ENCODE data around the gene SYT5.
"Not testable (repeated sequence)": the region's sequence is repeated elsewhere in the genome, so short reads cannot be mapped to it uniquely, and the experiment has no call there.

SYT5 gene

DNA sequence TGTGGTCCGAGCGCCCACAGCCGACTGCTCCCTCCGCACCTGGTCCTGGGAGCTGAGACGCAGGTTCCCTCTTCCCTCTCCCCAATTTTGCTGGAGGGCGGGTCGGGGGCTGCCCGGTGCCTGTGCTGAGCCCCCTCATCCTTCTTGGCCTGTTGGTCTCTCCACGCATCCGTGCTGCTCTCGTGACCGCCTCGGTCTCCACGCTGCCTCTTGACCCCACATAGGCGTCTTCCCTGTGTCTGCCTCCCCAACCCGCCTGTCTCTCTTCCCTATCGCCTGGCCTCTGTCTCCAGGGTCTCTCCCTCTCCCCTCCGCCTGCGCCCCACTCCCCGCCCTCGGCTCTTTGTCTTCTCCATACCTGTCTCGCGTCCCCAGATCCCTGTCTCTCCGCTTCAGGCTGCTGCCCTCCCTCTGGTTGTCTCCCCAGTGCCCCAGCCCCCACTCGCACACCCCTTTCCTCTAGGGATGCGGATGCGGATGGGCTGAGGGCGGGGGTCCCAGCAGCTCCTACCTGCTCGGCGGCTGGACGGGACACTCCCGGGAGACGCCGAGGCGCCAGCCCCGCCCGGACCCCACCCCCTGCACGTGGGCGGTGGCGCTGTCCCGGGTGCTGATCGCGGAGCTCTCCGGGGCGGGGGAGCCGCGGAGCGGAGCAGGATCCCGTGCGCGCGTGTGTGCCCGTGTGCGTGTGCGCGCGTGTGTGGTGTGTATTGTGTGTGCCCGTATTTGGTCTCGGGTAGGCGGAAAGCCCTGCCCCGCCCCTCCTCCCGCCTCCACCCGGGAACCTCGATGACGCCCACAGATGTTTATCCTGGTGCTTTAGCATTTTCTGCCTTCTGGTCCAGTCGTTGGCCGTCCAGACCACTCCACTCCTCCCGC, at the start of gene SYT5:
Gene SYT5 (minus strand): TSS at position 684 of the 879 bp plus-strand sequence. CDS start 1,248 bp downstream, outside the sequence.
- FAIRE-seq, result peak; percentile 46
- no peak for DNase-seq (ENCODE audit: insufficient read length, low spot score)

DNA sequence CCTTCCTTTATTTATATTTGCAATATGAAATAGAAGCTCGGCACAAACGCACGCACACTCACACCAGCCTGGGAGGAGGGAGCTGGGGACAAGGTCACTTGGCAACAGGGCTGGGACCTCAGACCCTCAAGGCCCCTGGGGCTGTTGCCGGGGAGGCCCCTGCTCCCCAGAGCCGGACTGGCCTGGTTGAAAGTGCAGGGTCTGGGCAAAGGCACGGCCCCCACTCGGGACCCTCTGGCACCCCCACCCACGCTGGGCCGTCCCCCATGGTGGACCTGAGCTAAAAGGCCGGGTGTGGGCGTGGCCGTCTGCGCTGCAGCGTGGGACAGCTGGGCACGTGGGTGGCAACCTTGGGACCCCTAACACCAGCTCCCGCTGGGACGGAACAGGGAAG, 49.7 kb upstream of the SYT5 start:
- FAIRE-seq (no peak), DNase-seq (ENCODE audit: insufficient read length, low spot score) (no peak)

DNA sequence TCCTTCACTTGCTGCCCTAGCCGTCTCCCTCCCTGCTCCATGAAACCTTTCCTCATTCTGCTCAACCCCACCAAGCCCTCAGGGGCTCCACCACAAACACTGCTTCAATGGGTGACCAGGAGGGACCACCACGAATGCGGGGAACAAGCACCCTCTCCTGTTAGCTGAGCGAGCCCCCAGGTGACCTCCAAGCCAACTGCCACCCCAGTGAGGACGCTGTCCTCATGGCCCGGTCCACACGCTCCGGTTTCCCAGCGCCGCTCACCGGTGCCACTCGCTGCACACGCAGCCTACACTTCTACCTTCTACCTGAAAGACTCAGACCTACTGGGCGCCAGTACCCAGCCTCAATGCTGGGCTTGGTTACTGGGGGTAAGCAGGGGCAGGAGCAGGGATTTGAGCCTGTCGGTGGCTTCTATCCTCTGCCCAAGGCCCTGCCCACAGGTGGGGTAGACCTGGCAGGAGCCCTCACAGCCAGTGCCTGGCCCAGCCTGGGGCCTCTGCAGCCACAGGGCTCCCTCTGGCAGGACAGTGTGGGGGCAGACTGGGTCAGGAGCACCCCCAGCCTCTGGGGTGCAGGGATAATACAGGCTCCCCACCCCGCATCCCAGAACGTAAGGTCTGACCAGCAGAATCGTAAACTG, 49.2 kb upstream of the SYT5 start:
- DNase-seq (ENCODE audit: insufficient read length, low spot score), result no peak
- FAIRE-seq, result no peak

DNA sequence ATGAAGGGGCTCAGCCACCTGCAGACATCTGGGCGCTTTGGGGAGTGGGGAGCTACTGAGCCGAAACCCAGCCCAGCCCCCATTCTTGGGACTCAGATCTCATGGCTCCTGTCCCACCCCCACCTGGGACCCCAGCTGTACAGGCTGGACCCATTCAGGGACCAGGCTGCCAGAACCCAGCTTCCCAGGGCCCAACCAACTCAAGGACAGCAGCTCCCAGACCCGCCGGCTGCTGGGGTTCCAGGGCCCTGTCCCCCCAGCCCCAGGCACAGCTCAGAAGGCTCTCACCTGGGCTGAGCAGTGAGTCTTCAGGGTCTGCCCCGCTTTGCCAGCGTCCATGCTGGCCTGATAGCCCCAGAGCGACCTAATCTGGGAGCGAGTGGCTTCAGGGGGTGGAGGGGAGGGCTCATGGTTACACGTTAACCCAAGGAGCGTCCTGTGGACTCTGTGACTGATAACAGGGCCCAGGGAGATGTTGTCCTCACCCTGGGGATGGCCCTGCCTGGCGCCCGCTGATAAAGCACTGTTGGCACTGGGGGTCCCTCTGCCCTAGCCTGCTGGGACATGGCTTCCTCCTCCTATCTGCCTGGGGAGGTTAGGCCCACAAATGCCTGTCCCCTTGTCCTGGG, 48.4 kb upstream of the SYT5 start, which contains the start of gene TMEM86B:
Gene TMEM86B (minus strand): TSS at position 361 of the 629 bp plus-strand sequence. CDS start 22 bp downstream, at position 339.
- no peak for FAIRE-seq
- DNase-seq (ENCODE audit: insufficient read length, low spot score), result no peak

DNA sequence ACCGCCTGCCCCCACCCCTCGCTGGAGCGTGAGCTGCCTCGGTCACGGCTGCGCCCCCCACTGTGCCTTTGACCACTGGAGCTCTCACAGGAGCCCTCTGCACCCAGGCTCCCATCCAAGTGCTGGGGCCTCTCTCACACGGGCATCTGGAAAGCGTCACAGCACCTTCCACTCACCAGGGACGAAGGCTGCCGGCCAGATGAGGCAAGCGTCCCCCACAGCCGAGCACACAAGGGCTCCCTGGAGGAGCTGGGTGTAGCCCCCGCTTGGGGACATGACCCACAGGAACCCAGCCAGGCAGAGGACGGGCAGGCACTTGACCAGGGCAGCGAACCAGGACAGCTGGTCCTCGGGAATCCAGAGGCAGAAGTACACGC, 47.9 kb upstream of the SYT5 start:
- FAIRE-seq (no peak), DNase-seq (ENCODE audit: insufficient read length, low spot score) (no peak)

DNA sequence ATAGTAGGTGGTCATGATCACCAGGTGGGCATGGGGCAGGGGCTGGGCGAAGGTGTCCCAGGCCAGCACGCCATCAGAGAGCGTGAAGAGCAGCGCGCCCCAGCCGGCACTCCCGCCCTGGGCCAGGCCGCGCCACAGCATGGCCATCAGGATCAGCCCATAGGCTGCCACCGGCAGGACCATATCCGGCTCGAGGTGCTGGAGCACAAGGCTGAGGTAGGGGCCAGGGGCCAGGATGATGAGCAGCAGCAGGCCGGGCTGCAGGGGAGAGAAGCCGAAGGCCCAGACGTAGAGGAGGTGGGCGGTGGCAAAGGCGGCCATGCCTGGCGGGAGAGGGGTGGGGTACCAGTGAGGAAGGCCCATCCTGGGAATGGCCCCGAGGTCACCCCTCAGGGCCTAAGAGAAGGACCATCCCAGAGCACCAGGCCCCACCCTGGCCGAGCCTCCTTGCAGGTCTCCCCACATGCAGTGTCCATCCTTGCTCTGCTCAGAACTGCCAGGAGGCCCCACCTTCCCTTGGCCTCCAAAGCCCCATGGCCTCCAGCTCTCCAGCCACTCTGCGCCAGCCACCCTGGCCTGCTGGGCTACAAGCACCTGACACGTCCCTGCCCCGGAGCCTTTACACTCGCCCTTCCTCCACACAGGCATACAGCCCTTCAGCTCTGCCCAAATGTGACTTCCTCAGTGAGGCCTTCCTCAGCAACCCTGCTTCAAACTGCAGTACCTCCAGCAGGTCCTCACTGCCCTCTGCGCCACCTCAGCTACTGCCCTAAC, 47.3 kb upstream of the SYT5 start:
- no peak for DNase-seq (ENCODE audit: insufficient read length, low spot score)
- no peak for FAIRE-seq

DNA sequence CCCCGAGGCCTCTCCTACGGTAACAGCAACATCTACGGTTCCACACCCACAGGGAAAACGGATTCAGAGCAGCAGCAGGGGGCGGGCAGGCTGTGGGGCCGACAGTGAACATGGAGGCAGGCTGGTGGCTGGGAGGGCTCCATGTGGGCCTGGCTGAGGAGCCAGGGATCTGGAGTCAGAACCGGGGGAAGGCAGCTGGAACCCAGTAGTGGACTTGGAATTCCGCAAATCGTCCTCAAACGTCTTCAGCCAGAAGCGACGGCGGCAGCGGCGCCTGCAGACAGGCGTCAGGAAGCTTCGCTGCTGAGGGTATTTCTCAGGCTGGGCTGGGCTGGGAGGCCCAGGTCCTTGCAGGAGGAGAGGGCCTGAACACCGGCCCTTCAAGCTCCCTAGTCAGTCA, 46.7 kb upstream of the SYT5 start:
- no peak for DNase-seq (ENCODE audit: insufficient read length, low spot score)
- no peak for FAIRE-seq

DNA sequence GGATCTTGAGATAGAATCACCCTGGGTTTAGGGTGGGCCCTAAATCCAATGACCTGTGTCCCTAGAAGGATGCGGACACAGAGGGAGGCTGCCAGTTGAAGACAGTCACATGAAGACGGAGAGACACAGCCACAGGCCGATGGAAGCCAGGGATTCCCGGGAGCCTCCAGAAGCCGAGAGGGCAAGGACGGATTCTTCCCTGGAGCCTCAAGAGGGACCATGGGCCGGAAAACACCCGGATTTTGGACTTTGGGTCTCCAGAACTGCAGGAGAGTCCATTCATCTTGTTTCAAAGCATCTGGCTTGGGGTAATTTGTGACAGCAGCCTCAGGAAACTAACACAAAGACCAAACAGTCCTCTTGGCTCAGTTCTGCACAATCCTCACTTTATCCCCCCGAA, 46.2 kb upstream of the SYT5 start:
- FAIRE-seq (no peak), DNase-seq (ENCODE audit: insufficient read length, low spot score) (no peak)

DNA sequence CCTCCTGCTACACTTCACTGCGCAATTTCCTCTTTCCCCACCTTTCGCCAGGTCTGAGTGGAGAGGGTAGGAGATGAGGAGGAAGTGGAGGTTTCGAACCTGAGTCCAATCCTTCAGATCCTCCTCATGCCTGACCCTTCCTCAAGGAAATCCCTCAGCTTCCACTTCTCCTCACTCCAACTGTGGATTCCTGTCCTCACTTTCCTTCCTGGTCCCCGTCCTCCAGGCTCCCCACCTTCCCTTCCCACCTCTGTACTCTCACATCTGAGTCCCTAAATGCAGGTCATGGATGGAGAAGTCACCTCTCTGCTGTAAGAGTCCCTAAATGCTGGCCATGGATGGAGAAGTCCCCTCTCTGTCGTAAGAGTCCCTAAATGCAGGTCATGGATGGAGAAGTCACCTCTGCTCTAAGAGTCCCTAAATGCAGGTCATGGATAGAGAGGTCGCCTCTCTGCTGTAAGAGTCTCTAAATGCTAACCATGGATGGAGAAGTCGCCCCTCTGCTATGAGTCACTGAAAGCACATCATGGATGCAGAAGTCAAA, 45.4 kb upstream of the SYT5 start:
- no peak for FAIRE-seq
- DNase-seq (ENCODE audit: insufficient read length, low spot score), result no peak

DNA sequence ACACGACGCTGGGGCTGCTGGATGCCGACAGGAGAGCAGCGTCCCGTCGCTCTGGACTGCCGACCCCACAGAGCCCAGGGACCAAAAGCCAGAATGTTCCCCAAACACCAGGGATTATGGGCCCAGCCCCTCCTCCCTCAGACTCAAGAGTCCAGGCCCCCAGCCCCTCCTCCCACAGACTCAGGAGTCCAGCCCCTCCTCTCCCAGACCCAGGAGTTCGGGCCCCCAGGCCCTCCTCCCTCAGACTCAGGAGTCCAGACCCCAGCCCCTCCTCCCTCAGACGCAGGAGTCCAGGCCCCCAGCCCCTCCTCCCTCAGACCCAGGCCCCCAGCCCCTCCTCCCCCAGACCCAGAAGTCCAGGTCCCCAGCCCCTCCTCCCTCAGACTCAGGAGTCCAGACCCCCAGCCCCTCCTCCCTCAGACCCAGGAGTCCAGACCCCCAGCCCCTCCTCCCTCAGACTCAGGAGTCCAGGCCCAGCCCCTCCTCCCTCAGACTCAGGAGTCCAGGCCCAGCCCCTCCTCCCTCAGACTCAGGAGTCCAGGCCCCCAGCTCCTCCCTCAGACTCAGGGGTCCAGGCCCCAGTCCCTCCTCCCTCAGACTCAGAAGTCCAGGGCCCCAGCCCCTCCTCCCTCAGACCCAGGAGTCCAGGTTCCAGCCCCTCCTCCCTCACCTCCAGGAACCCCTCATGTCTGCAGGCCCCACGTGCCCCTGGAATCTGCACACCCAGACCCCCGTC, 44.8 kb upstream of the SYT5 start:
- FAIRE-seq; DNase-seq (ENCODE audit: insufficient read length, low spot score): not testable (repeated sequence)

DNA sequence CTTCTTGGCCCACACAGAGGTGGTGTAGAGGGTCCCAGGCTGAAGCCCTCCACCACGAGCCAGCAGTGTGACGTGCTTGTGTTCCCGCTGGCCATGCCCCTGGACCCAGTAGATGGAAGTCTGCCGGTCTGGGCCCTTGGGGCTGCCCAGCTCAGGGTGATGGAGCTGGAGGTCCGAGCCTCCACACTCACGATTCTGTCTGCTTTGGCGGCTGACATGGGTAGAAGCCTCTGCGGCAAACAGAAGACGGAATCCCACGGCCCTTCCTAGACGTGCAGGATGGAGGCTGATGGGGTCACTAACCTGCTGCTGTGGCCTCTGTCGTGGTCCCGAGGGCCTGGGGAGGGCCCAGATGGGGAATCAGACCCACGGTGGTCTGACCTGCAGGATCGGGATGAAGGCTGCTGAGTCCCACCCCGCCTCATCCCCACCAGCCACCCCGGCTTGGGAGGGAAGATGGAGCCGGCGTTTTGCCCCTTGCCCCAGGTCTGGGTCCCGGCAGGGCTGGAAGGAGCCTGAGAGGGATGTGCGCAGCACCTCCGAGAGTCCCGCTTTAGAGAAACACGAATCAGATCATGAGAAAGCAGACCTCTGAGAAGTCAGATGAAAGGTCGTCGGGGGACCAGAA, 44.1 kb upstream of the SYT5 start:
- FAIRE-seq, result no peak

DNA sequence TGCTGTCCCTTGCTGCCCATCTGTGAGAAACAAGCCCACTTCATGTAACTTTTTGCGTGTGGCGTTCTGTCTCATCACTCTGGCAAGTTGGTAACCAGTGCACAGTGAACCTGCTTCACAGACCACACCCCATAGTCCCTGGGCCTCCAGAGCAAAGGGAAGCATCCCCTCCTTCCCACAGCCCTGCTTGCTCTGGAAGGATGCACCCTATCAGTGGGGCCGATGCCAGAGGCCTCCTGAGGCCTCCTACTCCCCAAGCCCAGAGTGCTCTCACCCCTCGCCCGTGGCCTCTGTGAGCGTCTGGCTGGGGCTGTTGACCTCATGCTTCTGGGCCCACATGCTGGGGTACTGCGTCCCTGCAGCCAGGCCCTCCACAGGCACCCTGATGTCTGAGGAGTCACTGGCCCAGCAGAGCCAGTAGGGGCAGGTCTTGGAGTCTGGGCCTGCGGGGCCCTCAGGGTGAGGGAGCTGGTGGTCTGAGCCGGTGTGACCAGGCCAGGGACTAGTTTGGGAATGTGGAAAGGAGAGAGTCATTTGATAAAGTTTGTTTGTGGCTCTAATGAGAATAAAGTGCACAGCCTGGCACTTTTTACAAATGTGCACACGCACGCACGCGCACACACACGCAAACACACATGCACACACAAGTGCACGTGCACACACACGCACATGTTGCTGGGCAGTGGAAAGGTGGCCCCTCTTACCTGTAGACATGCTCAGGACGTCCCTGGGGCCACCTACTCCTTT, 43.4 kb upstream of the SYT5 start:
- DNase-seq (ENCODE audit: insufficient read length, low spot score) (no peak), FAIRE-seq (peak; percentile 75)

More for the DNA sequence above, 44.1 kb upstream of the SYT5 start:
- no peak for DNase-seq (ENCODE audit: insufficient read length, low spot score)

DNA sequence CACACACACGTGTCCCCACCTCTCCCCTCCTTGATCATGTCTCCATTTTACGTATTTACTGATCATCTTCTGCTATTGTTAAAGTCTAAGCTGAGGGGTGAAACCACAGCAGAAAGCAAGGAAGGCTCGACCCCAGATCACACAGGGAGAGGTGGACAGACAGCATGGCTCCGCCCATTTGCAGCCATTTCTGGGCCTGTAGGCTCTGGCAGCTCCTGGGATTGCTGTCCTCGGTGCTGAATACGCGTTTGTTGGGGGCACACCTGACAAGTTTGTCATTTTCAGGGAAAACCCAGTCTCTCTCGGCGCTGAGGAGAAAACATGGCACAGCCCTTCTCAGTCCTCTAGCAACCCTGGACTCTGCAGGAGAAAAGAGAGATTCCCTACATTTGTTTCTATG, 40.4 kb upstream of the SYT5 start:
- no peak for DNase-seq (ENCODE audit: insufficient read length, low spot score)
- no peak for FAIRE-seq

DNA sequence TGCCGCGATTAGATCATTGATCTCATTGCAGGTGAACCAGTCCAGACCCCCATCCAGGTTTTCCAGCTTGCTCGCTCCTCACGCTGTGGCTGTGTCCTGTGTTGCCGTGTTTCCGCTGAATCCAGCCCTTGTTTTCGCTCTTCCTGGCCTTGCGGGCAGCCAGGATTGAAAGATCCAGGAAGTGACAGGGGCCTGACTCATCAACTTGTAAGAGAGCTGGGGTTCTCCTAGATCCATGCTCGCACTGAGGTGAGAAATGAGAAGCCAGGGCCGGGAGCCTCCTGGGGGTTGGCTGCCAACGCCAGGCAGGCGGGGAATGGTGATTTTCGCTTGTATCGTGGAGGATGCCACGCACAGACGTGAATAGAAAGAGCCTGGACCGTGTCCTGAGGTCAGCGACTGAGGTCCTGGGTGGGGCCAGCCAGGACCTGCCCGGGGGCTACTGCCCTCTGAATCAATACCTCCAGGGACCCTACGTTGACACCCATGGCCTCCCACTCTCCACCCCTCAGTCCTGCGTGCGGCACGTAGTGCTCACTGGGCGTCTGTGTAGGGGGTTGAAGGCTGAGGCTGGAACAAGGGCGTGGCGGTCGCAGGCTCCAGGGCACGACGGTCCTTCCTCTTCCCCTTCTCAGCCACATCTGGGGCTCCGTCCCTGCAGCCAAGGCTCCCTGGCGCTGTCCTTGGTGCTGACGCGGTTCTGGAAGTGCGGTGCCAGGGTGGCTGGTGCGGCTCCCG, 36.5 kb upstream of the SYT5 start:
- peak; percentile 57 for FAIRE-seq

DNA sequence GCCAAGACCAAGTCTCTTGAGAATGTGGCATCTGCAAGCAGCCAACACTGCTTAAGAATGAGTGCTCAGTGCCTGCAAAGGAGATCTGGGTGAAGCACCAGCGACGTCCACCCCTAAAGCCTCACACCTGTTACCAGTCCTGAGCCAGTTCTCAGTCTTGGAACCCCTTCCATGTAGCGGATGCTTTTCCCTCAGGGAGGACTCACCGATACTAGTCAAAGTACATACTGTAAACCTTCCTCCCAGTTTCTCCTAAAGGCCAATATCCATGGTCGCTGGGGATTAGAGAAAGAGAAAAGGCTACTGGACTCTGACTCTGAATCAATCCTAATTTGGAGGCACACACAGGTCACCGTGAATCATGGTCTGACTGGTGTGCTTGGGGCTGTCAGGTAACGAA, 33.5 kb upstream of the SYT5 start:
- no peak for DNase-seq (ENCODE audit: insufficient read length, low spot score)
- FAIRE-seq, result no peak

More for the DNA sequence above, 36.5 kb upstream of the SYT5 start:
- peak; percentile 97 for DNase-seq (ENCODE audit: insufficient read length, low spot score)

DNA sequence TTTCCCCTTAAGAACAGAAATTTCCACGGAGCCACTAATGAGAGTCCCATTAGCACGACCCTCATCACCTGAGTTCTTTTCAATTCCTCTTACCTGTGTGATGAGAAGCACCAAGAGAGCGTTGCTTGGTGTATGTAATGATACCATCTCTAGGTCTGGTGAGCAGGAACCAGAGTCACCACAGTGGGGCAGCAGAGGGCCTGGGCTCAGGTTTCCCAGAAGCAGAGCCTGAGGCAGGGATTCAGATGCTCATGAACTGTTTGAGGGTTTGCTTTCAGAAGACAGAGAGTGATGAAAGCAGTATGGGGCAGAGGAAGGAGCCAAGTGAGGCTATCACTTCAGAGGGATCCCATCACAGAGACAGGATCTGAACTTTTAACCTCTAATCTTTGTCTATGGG, 32.4 kb upstream of the SYT5 start:
- FAIRE-seq (no peak), DNase-seq (ENCODE audit: insufficient read length, low spot score) (peak; percentile 33)

DNA sequence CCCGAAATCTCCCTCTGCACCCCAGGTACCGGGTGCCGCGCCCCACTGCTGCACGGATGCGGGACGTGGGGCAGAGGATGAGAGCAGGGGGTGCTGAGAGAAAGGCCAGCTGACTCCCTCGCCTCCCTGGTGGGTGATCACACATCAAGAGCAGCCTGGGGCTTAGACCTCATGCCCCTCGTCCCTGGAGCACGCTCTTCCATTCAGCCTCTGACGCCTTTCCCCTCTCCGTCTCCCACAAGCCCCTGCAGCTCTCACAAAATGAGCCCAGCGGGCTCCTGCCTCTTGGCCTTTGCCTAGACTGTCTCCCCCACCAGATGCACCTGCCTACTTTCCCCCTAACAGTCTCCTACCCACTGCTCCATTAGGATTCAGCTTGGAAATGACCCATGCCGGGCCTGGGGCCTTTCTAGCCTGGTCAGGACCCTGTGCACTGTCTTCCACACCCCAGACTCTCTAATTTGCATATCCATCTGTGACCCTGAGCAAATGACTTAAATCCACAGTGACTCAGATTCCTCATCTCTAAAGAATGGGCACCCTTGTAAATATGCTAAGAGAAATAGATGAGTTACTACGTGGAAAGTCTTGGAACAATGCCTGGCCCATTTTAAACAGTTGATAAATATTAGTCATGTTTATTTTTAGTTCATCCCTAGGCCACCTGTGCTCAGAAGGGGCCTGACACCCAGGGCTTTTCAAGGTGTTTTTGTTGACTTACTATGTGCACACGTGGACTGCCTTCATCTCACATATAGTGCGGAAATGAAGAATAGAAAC, 29.8 kb upstream of the SYT5 start:
- peak; percentile 53 for DNase-seq (ENCODE audit: insufficient read length, low spot score)
- FAIRE-seq, result no peak

All from HTR-8/SVneo (cell line).